Esophagus squamous epithelium (tissue), 5 donors: Measurements from ENCODE around the gene RBM39. TPM values are rescaled to one million over a fixed set of nuclear protein-coding genes. Genes with fewer than 3 reads are reported as not detected.

Experiments used
- DNase-seq: peaks from one replicate; lab custom pipeline; 2025; lab: John Stamatoyannopoulos, UW
- H3K27ac ChIP-seq, 4 donors: fragments of 200-600 bp; sonication (generic); one replicate each; pipeline ENCODE4 v1.5.1; 2016 to 2019; ENCODE audit warnings: mild to moderate bottlenecking in 1 of 4
- H3K27me3 ChIP-seq, 4 donors: fragments of 200-600 bp; sonication (generic); 1 replicate in 3 of 4; 2 replicates in 1 of 4; pipeline versions ENCODE4 v1.5.1 to v1.6.0; 2017 to 2021; ENCODE audit warnings: antibody characterized with exemption in 1 of 4
- H3K36me3 ChIP-seq, 3 donors: fragments of 200-600 bp; sonication (generic); one replicate each; pipeline ENCODE4 v1.5.1; 2016 to 2019
- H3K4me1 ChIP-seq, 3 donors: fragments of 200-600 bp; sonication (generic); one replicate each; pipeline ENCODE4 v1.5.1; 2017 to 2019
- H3K4me3 ChIP-seq, 4 donors: fragments of 200-600 bp; sonication (generic); 1 replicate in 3 of 4; 2 replicates in 1 of 4; pipeline ENCODE4 v1.5.1; 2016 to 2019; ENCODE audit warnings: mild to moderate bottlenecking in 2 of 4, moderate library complexity in 1 of 4
- H3K9me3 ChIP-seq, 3 donors: fragments of 200-600 bp; sonication (generic); one replicate each; pipeline ENCODE4 v1.5.1; 2016 to 2019
- CTCF ChIP-seq, 6 experiments: fragments of 450-650 bp in 4 of 6; fragments of 200-600 bp in 2 of 6; sonication (generic) in 2 of 6; IDR thresholded peaks; one replicate each; pipeline ENCODE4 v1.5.1; 2016 to 2019; ENCODE audit warnings: antibody characterized with exemption in 6 of 6, mild to moderate bottlenecking in 4 of 6, moderate library complexity in 4 of 6
- POLR2A ChIP-seq, 4 donors: fragments of 450-650 bp; IDR thresholded peaks; one replicate each; pipeline ENCODE4 v1.6.1; 2017; ENCODE audit warnings: antibody characterized with exemption in 4 of 4, mild to moderate bottlenecking in 4 of 4, moderate library complexity in 3 of 4
- WGBS, 2 donors: methylation state at CpG; one replicate each; pipeline ENCODE4 v1.1.5; 2018; 5-methylcytosine and 5-hydroxymethylcytosine counted together
- intact Hi-C: fragments of 100-400 bp; cut with DNase I; formaldehyde crosslinking; loops from one replicate; pipeline ENCODE4 v1.15.0; 2022
- total RNA-seq, 4 donors: library from RNA; depleted of rRNA; stranded (reverse); fragments of >200 nt; gene quantifications; one replicate each; pipeline ENCODE4 v1.1.0, GENCODE V29; 2016
- donor health status: DM: yes; HTN: yes; CAD: no.

RBM39 gene
- total RNA-seq, 4 donors from 2014 or later: 149 to 326 (median 182) TPM

DNA sequence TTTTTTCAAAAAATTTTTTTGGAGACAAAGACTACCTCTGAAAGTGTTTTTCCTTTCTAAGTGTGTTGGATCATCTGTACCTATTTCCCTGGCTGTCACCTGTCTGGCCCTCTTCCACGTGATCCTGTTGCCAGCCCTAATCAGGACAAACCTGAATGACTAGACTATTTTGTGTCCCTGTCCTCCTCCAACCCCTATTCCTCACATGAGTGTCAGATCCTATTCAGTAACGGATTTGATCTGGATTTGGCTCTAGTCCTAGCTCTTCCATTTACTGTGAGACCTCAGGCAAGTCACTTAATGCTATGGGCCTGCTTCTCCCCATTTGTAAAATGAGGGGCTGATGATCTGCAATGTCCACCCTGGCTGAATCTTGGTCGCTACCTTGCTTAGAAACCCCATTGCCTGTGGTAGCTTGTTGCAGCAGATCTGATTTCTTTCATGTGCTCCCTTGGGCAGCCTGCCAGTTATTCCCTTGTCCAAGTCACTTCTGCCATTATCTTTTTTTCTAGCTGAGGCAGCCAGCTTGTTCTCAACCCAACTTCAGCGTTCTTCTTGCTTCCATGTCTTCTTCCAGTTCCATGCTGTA lies 34.5 kb upstream of the RBM39 start:
- no peak for DNase-seq
- Histone ChIP-seq H3K27ac (peak overlapping the region in 3 of 4 donors; percentile 46 to 76 (median 53)), H3K36me3 (peaks cover 0 to 36% (median 0%) of the 10 kb centered on the region in 3 donors), H3K4me3 (no peak overlapping the region), H3K9me3 (no peaks in the 10 kb centered on the region), H3K4me1 (peaks cover 19 to 69% (median 34%) of the 10 kb centered on the region in 3 donors), H3K27me3 (no peaks in the 10 kb centered on the region)
- WGBS, 2 donors: 22 to 50% methylated on average over 4 of the region's 4 CpGs
- TF ChIP-seq CTCF (IDR thresholded peaks at IDR 0.05) (no peak), POLR2A (IDR thresholded peaks at IDR 0.05) (no peak)
- intact Hi-C loops: no loop called here

GRCh38 chr20:35774391-35774790 lies 32.3 kb upstream of the RBM39 start:
- Histone ChIP-seq H3K4me1 (peaks cover 25 to 89% (median 51%) of the 10 kb centered on the region in 3 donors), H3K27me3 (no peaks in the 10 kb centered on the region), H3K4me3 (no peak overlapping the region), H3K27ac (peak overlapping the region in 1 of 4 donors; percentile 96), H3K9me3 (no peaks in the 10 kb centered on the region), H3K36me3 (peaks cover 0 to 23% (median 0%) of the 10 kb centered on the region in 3 donors)
- intact Hi-C loops: no loop called here
- TF ChIP-seq CTCF (IDR thresholded peaks at IDR 0.05): no peak
- TF ChIP-seq POLR2A (IDR thresholded peaks at IDR 0.05): no peak
- no peak for DNase-seq
- WGBS, 2 donors: 71 to 100% methylated on average over 1 of the region's 1 CpG

- 34 to 40% methylated on average over 8 of the region's 8 CpGs for WGBS, 2 donors
- H3K4me1 ChIP-seq: peaks cover 29 to 91% (median 61%) of the 10 kb centered on the region in 3 donors
- peak overlapping the region; percentile 88 to 99 (median 96) for H3K27ac ChIP-seq
- intact Hi-C loops: no loop called here
- peak overlapping the region; percentile 48 to 84 (median 69) for H3K4me3 ChIP-seq
- peaks cover 0 to 14% (median 0%) of the 10 kb centered on the region in 3 donors for H3K36me3 ChIP-seq
- TF ChIP-seq CTCF (IDR thresholded peaks at IDR 0.05) (peak in 1 of 6 experiments; percentile 3), POLR2A (IDR thresholded peaks at IDR 0.05) (peak in 1 of 4 donors; percentile 42)
- DNase-seq: peak; percentile 3
- no peaks in the 10 kb centered on the region for H3K27me3 ChIP-seq
- H3K9me3 ChIP-seq: no peaks in the 10 kb centered on the region
These were observed 31.2 kb upstream of the RBM39 start for GRCh38 chr20:35773154-35773751.

DNA sequence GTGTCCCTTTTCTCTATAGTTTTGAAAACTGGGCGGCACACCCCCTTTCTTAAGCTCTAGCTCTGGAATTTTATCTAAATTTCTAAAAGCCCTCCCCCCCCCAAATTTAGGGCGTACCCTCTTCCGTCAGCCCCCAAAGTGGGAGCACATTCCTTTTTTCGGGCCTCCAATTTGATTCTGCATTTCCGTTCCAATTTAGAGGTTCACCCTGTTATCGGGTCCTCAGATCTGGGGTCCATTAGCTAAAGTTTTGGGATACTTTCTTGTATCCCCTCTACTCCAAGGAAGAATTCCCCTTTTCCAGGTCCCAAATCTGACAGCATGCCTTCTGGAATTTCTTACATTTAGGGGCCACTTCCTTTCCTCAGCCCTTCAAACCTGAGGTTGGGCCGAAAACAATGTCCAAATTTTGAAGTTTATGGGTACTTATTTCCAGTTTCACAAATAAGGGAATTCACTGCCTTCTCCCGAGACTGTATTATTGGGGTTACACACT lies 30.6 kb upstream of the RBM39 start:
- peaks cover 35 to 93% (median 65%) of the 10 kb centered on the region in 3 donors for H3K4me1 ChIP-seq
- H3K27me3 ChIP-seq: no peaks in the 10 kb centered on the region
- H3K9me3 ChIP-seq: no peaks in the 10 kb centered on the region
- H3K27ac ChIP-seq: peak overlapping the region; percentile 88 to 99 (median 96)
- 7 to 8% methylated on average over 8 of the region's 8 CpGs for WGBS, 2 donors
- TF ChIP-seq POLR2A (IDR thresholded peaks at IDR 0.05): no peak
- TF ChIP-seq CTCF (IDR thresholded peaks at IDR 0.05): no peak
- DNase-seq: no peak
- intact Hi-C loops: no loop called here
- peak overlapping the region; percentile 48 to 84 (median 69) for H3K4me3 ChIP-seq
- peaks cover 0 to 14% (median 0%) of the 10 kb centered on the region in 3 donors for H3K36me3 ChIP-seq
